ENCODE results near the gene FIBP.

The FIBP gene

GRCh38 chr11:65887723-65888162, 528 bp downstream of the FIBP start:
- no peak for DNase-seq

DNA sequence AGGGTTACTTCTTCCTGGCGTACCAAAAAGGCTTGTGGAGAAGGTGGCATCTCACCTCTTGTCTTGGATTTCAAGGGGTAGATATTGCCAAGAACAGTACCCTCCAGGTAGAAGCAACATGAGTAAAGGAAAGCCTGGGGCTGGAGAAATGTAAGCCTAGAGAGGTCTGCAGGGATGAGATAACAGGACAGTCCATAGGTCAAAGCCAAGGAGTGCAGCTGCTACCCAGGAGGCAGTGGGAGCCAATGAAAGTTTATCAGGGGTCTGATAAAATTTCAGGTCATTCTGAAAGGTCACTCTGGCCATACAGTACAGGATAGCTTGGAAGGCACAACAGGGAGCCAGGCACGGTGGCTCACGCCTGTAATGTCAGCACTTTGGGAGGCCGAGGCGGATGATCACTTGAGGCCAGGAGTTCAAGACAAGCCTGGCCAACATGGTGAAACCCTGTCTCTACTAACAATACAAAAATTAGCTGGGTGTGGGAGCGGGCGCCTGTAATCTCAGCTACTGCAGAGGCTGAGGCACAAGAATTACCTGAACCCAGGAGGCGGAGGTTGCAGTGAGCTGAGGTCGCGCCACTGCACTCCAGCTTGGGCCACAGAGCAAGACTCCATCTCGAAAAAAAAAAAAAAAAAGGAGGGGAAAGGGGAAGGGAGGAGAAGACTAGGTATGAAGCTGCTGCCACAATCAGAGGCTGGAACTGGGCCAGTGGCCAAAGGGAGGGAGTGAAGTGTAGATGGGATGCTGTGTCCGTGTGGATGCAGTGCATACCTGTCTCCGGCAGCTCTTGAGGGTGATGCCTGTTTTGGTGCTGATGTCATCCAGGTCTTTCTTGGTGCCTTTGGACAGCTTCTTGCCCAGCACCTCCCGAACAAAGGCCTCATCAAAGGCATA, 1.2 kb downstream of the FIBP start:
- no peak for DNase-seq

DNA sequence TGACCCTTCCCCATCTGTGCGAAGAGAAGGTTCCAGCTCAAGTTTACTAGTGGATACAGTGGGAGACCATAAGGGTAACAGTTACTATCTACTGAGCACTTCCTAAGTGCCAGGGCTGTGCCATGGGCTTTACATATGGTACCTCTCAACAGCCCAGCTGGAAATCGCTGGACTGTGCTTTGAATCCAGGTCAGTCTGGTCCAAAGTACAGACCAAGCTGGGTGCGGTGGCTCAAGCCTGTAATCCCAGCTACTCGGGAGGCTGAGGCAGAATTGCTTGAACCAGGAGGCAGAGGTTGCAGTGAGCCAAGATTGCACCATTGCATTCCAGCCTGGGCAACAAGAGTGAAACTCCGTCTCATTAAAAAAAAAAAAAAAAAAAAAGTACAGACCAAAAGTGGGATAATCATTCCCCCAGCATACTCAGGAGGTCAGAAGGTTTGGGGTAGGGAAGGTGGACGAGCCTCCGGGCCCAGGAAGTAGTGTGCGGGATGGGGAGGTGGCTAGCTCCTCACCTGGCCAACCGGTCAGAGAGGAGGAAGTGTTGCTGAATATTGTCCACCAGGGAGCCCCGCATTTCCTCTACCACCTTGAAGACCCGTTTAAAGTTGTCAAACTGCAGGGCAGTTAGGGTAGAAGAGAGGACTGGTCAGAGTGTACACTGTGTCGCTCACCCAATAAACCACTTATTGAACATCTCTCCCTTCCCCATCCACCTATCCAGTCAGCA, 2.3 kb downstream of the FIBP start:
- no peak for DNase-seq

GRCh38 chr11:65885231-65885630, 3.0 kb downstream of the FIBP start:
- no peak for DNase-seq

DNA sequence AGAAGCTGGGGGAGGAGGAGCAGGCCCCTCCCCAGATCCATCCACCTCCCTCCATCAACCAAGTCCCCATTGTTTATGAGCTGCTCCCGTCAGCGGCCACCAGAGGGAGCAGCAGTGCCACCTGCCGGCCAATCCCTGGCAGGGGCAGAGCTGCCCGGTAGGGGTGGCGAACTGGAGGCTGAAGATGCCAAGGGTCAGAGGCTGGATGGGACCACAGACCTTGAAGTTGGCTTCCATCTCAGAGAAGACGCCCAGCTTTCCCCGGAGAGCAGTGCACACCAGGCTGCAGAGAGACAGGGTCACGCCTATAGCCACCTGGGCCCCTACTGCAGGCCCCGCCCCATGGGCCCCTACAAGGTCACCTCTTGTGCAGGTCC, 3.6 kb downstream of the FIBP start:
- DNase-seq, result peak; percentile 48

DNA sequence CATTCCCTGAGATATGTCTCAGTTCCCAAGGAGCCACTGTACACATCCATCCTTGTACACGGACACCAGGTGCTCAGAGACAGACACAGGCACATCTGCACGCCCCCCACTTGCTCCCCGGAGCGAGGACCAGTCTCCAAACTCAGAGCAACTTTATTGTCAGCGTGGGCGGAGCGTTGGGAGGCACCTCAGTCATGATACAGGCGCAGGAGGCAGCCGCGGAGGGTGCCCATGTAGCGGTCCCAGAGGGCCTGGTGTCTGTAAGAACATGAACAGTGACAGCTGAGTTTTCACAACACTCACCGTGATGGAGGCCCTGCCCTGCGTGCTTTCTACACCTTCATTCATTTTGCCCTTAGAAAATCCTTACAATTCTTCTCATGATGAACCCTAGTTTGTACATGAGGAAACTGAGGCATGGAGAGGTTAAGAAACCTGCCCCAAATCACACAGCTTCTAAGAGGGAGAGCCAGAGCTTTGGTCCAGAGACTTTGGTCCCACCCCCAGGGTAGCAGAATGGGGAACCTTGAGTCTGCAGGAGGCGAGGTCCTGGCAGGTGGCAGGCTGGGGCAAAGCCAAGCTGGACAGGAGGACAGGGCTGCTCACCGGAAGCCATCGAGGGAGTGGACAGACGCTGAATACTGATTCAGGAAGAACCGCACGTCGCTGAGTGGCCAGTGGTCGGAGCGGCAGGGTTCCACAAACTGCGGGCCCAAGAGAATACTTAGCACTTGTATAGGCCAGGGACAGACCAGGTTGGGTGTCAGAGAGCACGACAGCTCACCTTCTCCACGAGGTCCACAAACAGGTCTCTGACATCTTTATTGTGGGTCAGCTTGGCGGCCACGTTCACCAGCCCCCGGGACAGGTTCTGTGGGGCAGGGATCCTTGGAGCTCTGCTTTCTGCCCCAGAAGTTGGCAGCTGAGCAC, 4.2 kb downstream of the FIBP start:
- no peak for DNase-seq

DNA sequence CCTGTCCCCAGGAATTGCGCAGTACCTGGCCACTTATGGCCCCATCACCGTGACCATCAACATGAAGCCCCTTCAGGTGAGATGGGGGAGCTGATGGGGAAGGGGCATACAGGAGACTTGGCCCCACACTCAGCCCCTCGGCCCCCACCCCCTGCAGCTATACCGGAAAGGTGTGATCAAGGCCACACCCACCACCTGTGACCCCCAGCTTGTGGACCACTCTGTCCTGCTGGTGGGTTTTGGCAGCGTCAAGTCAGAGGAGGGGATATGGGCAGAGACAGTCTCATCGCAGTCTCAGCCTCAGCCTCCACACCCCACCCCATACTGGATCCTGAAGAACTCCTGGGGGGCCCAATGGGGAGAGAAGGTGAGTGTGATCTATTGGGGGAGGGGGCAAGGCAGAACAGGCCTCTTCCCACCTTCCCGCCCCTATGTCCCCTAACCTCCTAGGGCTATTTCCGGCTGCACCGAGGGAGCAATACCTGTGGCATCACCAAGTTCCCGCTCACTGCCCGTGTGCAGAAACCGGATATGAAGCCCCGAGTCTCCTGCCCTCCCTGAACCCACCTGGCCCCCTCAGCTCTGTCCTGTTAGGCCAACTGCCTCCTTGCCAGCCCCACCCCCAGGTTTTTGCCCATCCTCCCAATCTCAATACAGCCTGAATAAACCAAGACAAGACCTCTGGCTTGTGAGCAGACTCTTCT, 5.1 kb downstream of the FIBP start:
- no peak for DNase-seq

DNA sequence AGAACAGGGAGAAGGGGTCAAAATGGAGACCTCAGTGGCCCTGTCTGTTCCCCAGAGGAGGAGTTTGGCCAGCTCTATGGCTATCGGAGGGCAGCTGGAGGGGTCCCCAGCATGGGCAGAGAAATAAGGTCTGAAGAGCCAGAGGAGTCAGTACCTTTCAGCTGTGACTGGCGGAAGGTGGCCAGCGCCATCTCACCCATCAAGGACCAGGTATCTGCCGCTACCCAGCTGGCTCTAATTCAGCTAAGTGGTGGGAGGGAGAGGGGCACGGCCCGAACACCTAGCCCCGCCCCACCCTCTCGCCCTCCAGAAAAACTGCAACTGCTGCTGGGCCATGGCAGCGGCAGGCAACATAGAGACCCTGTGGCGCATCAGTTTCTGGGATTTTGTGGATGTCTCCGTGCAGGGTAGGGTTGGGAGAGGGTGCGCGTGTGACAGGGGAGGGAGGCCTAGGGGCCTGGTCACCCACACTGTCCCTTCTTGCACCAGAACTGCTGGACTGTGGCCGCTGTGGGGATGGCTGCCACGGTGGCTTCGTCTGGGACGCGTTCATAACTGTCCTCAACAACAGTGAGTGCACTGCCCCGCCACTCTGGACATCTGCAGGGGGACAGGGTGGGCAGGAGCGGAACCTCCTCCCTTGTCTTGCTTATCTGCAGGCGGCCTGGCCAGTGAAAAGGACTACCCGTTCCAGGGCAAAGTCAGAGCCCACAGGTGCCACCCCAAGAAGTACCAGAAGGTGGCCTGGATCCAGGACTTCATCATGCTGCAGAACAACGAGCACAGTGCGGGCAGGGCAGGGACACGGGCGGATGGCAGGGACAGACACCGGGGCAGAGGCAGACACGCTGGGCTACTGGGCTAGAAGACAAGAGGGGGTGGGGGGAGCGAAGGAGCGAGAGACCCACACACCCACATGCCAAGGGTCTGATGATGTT, 5.9 kb downstream of the FIBP start:
- no peak for DNase-seq

GRCh38 chr11:65880844-65881421, 7.3 kb downstream of the FIBP start:
- DNase-seq, result no peak

DNA sequence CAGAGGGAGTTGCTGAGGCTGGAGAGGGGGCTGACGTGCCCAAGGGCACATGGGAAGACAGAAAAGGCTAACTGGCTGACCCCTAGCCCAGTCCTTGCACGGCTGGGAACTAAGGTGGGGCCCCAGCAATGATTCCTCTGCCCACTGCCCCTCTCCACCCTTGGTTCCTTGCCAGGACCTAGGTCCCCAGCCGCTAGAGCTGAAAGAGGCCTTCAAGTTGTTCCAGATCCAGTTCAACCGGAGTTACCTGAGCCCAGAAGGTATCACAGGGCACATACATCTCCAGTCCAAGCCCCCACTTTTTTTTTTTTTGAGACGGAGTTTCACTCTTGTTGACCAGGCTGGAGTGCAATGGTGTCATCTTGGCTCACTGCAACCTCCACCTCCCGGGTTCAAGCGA, 8.2 kb downstream of the FIBP start:
- DNase-seq, result no peak

GRCh38 chr11:65879617-65880016, 8.7 kb downstream of the FIBP start, which contains the start of gene CTSW:
Gene CTSW (plus strand): TSS chr11:65879837. CDS start chr11:65879855, 18 bp downstream.
- no peak for DNase-seq

DNA sequence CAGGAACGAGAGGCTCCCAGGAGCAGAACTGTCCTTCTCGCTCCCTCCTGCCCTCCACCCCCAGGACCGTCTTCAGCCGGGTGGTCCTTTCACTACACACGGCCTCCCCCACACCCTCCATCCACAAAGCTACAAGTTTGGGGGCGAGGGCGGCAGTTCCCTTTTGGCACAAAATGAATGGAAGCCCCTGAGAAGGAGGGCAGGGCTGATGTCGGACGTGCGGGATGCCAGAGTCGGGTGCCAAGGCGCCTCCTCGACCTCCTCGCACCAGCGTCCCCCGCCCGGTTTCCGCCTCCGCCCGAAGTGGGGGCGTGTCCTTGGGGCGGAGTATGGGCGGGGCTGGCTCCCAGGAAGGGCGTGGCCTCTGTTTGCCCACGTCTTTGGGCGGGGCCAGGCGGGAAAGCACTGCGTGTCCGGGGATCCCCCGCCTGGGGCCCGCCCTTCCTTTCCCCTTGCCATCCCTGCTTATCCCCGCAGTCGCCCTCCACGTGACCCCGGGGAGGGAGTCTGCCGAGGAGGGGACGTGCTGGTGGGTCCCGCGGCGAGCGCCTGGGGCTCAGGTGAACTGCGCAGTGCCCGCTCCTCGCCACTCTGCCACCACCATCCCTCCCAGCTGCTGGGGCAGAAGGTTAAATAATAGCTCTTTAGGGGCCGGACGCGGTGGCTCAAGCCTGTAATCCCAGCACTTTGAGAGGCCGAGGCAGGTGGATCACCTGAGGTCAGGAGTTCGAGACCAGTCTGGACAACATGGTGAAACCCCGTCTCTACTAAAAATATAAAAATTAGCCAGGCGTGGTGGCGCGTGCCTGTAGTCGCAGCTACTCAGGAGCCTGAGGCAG, 14.7 kb downstream of the FIBP start:
- no peak for DNase-seq

- DNase-seq, result no peak
These were observed 15.5 kb downstream of the FIBP start, which contains the start of gene EFEMP2 for GRCh38 chr11:65872586-65873317. Gene EFEMP2 (minus strand): TSS chr11:65872800. CDS start chr11:65872354, 446 bp downstream.

DNA sequence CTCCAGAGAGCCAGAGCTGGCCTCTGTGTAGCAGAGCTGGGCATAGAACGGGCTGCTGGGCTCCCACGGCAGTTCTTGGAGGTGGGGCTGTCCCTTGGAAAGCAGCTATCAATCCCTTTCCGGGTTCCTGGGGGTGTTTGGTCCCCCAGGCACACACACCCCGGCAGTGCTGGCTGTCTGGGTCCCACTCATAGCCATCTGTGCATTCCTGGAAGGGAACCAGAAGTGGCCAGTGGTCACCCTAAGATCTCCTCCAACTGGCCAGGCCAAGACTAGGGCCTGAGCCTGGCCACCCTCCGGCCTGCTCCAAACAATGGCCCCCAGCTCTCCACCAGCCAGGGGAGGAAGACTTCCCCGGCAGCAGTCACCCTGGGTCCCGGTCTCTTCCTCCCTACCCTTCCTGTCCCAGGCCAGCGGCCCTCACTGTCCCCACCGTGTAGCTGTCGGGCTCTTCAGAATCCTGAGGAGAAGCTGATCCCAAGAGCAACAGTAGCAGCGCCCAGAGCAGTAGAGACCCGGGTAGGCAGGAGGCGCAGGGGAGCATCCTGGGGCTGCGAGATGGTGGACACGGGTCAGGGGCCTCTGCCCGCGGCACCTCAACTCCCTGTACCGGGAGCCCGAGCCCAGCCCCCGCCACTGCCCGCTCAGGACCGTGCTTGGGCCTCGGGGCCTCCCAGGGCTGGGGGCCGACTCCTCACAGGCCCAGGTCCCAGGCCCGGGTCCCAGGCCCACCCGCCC, 16.3 kb downstream of the FIBP start:
- no peak for DNase-seq

DNA sequence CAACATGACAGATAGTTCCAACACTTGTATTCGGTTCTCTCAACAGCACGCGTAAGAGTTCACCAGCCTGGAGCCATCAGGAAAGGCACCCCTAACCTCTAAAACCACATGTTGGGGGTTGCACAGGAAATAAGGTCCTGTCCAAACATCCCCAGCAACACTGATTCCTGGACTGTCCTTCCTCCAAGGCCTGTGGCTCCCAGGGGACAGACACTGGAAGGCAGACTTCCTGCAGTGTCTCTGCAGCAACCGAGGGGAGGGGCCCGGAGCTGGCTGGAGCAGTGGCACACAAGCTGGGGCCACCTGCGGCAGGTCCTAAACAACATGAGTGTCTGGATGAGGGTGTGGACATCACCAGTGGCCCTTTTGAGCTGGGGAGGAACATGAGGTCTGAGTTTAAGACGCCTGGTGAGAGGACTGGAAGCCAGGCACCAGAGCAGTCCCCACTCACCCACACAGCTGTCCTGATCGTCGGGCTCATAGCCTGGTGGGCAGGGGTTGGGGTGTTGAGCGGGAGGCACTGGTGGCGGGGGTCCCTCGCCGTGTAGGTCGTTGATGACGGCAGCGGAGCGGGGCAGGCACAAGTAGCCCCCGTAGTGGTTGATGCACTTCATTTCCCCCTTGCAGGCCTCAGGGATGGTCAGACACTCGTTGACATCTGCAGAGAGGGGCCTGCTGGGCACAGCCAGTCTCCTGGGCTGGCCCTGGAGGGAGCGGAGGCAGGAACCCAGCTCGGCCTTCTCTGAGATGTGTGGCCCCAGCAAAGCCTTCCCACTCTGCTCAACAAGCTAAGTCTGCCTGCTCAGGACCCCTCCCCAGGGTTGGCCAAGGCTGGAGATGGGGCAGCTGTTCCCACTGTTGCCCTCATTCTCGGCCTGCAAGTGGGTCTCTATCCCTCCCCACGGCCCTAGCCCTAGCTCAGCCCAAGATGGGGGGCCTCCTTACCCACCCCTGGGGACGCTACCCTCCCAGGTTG, 17.3 kb downstream of the FIBP start:
- no peak for DNase-seq

GRCh38 chr11:65870307-65870658, 18.0 kb downstream of the FIBP start:
- DNase-seq, result no peak

Measured in DMS79 treated with DMSO at 0.1 percent for 48 hours (cell line).